OCI-LY3 (cell line): Measurements from ENCODE around the gene GABRG3.

Source experiments
- H2AFZ ChIP-seq: fragments of 200-600, 300-600 bp; shearing (Covaris generic); 2 replicates; pipeline ENCODE4 v1.6.0; 2014; ENCODE audit warnings: antibody characterized with exemption, low read depth, low read length
- H3K27ac ChIP-seq: fragments of 200-600, 300-600 bp; sonication (generic); 2 replicates; pipeline ENCODE4 v1.5.1; 2014; ENCODE audit warnings: mild to moderate bottlenecking, low read length, moderate library complexity, mixed read lengths
- H3K27me3 ChIP-seq: fragments of 200-600, 300-600 bp; sonication (generic); 2 replicates; pipeline ENCODE4 v1.6.1; 2014; ENCODE audit warnings: low read depth, low read length, mixed read lengths
- H3K36me3 ChIP-seq: fragments of 200-600, 300-600 bp; sonication (generic); replicated peaks from 2 replicates; pipeline ENCODE3; 2014; ENCODE audit warnings: low read depth, low read length, mixed read lengths
- H3K4me1 ChIP-seq: fragments of 300-600, 200-600 bp; sonication (generic); 2 replicates; pipeline ENCODE4 v1.6.1; 2014; ENCODE audit warnings: low read length, mixed read lengths
- H3K4me2 ChIP-seq: fragments of 200-600, 300-600 bp; sonication (generic); 2 replicates; pipeline ENCODE4 v1.6.1; 2014; ENCODE audit warnings: low read length, mixed read lengths
- H3K4me3 ChIP-seq: fragments of 300-600, 200-600 bp; sonication (generic); 2 replicates; pipeline ENCODE4 v1.5.1; 2014; ENCODE audit warnings: antibody characterized with exemption, mild to moderate bottlenecking, low read length, moderate library complexity
- H3K79me2 ChIP-seq: fragments of 300-600, 200-600 bp; shearing (Covaris generic); 2 replicates; pipeline ENCODE4 v1.6.1; 2014; ENCODE audit warnings: mild to moderate bottlenecking, low read length, mixed read lengths
- H3K9ac ChIP-seq: fragments of 300-600, 200-600 bp; shearing (Covaris generic); 2 replicates; pipeline ENCODE4 v1.6.0; 2014; ENCODE audit warnings: mild to moderate bottlenecking, low read length, moderate library complexity
- H3K9me3 ChIP-seq: fragments of 200-600, 300-600 bp; shearing (Covaris generic); 2 replicates; pipeline ENCODE4 v1.6.1; 2014; ENCODE audit warnings: low read length, mixed read lengths; ENCODE audit not compliant: insufficient read depth
- H4K20me1 ChIP-seq: fragments of 200-600, 300-600 bp; sonication (generic); 2 replicates; pipeline ENCODE4 v1.6.1; 2016; ENCODE audit warnings: low read length, mixed read lengths; ENCODE audit not compliant: insufficient read depth
- EZH2phosphoT487 ChIP-seq: fragments of 200-600 bp; shearing (Covaris generic); IDR thresholded peaks from 2 replicates; pipeline ENCODE4 v1.6.1; 2018; ENCODE audit warnings: antibody characterized with exemption, mixed run types, low read depth
- TF ChIP-seq, protein P1 (sequence below): fragments of 200-600, 300-600 bp; sonication (generic); IDR thresholded peaks from 2 replicates; pipeline ENCODE4 v1.5.1; 2014; ENCODE audit warnings: antibody characterized with exemption, low read length, low read depth

The GABRG3 gene

DNA sequence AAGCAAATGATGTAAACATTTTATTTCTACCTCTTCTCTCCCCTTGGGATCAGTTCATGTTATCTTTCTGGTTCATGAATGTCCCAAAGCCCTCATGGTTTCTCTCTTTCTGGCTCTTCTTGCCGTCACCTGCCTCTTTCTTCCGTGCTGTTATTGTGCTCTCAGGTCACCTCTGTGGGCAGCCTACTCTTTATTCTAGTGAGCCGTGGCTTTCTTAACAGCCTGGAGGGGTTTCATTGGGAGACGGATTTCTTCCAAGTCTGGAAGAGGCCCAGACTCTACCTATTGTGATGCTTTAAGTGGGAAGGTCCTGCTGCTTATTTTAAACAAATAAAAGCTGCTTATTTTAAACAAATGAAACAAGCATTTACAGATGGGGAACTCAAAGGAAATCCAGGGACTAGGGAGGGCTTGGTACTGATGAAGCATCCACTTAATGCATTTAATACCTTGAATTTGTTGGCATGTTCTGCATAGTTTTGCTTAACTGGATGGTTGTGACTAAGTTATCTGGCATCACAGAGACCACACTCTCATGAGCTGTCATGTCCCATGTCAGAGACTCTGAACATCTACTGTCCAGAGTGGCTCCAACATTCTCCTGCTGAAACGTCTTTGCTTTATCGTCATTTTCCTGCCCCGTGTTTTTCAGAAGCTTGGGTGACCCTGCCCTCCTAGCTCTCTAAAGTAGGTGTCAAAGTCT, 443.3 kb downstream of the GABRG3 start:
- no peaks in the 10 kb centered on the region for H3K36me3 ChIP-seq

DNA sequence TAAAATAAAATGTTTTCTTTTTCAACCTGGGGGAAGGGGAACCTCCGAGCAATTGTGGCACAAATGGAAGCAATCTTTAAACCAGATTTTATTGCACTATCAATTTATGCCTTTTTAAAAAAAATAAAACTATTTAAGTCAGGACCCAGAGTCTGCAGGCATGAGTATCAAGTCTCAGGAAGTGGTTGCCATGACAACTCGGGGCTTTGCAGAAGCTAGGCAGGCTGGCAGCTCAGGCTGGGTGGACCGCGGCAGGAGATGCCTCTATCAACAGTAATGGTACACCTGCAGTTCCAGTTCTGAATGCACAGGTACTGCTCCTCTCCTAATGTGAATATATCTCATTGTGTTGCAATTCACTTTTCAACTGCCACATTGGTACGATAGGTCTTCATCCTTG, 447.7 kb downstream of the GABRG3 start:
- Histone ChIP-seq H3K27ac (no peak overlapping the region), H3K9ac (no peak overlapping the region), H3K9me3 (no peaks in the 10 kb centered on the region), H3K79me2 (no peaks in the 10 kb centered on the region), H3K4me2 (no peak overlapping the region), H3K4me3 (no peak overlapping the region), H2AFZ (no peak overlapping the region), H4K20me1 (no peaks in the 10 kb centered on the region), H3K36me3 (no peaks in the 10 kb centered on the region), H3K4me1 (no peaks in the 10 kb centered on the region), H3K27me3 (no peaks in the 10 kb centered on the region)
- no peak for TF ChIP-seq EZH2phosphoT487
- TF ChIP-seq, protein P1, sequence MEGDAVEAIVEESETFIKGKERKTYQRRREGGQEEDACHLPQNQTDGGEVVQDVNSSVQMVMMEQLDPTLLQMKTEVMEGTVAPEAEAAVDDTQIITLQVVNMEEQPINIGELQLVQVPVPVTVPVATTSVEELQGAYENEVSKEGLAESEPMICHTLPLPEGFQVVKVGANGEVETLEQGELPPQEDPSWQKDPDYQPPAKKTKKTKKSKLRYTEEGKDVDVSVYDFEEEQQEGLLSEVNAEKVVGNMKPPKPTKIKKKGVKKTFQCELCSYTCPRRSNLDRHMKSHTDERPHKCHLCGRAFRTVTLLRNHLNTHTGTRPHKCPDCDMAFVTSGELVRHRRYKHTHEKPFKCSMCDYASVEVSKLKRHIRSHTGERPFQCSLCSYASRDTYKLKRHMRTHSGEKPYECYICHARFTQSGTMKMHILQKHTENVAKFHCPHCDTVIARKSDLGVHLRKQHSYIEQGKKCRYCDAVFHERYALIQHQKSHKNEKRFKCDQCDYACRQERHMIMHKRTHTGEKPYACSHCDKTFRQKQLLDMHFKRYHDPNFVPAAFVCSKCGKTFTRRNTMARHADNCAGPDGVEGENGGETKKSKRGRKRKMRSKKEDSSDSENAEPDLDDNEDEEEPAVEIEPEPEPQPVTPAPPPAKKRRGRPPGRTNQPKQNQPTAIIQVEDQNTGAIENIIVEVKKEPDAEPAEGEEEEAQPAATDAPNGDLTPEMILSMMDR = no peak

More for the DNA sequence above, 443.3 kb downstream of the GABRG3 start:
- H3K4me1 ChIP-seq = no peaks in the 10 kb centered on the region
- no peak overlapping the region for H3K4me3 ChIP-seq
- no peak overlapping the region for H3K27ac ChIP-seq
- no peaks in the 10 kb centered on the region for H3K9me3 ChIP-seq
- no peak overlapping the region for H3K4me2 ChIP-seq
- H4K20me1 ChIP-seq = no peaks in the 10 kb centered on the region
- H3K79me2 ChIP-seq = no peaks in the 10 kb centered on the region
- H3K9ac ChIP-seq = no peak overlapping the region
- no peaks in the 10 kb centered on the region for H3K27me3 ChIP-seq
- TF ChIP-seq EZH2phosphoT487 = no peak
- TF ChIP-seq, protein P1 = no peak
- no peak overlapping the region for H2AFZ ChIP-seq

DNA sequence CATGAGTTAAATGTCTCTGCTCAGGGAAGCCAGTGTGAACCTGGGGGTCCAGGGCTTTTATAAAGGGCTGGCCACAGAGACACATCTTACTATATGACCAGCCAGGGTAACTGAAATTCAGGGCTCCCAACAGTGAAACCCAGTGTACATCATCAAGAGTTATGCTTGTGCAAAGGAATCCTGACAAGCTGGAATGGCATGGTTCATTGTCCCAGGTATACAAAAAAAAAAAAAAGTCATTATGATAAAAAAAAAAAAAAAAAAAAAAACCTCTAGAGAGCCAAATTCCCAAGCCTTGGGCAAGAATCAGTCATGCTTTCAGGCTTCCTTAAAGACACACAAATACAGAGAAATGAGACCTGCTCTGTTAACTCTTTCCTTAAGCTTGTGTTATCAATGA, 452.0 kb downstream of the GABRG3 start:
- Histone ChIP-seq H3K27ac (no peak overlapping the region), H3K79me2 (no peaks in the 10 kb centered on the region), H3K4me2 (no peak overlapping the region), H3K9me3 (no peaks in the 10 kb centered on the region), H3K4me3 (no peak overlapping the region), H3K9ac (no peak overlapping the region), H3K36me3 (no peaks in the 10 kb centered on the region), H3K4me1 (no peaks in the 10 kb centered on the region), H4K20me1 (no peaks in the 10 kb centered on the region), H2AFZ (no peak overlapping the region), H3K27me3 (no peaks in the 10 kb centered on the region)
- TF ChIP-seq, protein P1 = no peak
- no peak for TF ChIP-seq EZH2phosphoT487

DNA sequence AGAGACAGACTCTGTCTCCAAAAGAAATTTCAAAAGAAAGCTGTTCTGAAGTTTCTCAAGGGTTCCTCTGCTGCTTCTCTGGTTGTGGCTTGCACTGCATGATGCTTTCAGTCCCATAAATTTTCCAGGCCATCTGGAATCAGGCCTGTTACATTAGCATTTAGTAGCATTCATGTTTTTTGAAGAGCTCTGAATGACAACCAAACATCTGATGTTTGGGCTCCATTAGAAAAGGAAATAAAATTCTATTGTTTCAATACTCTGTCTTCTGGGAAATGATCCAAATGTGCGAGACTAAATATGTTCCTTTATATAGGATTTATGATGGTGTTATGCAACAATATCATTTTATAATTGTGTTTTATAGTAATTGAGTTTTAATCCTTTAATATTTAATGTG, 455.8 kb downstream of the GABRG3 start:
- H3K9me3 ChIP-seq = no peaks in the 10 kb centered on the region
- H3K79me2 ChIP-seq = no peaks in the 10 kb centered on the region
- no peak overlapping the region for H3K4me2 ChIP-seq
- TF ChIP-seq EZH2phosphoT487 = no peak
- TF ChIP-seq, protein P1 = no peak
- no peak overlapping the region for H3K4me3 ChIP-seq
- no peak overlapping the region for H3K27ac ChIP-seq
- H3K9ac ChIP-seq = no peak overlapping the region
- no peaks in the 10 kb centered on the region for H3K4me1 ChIP-seq
- H2AFZ ChIP-seq = no peak overlapping the region
- H3K27me3 ChIP-seq = no peaks in the 10 kb centered on the region
- no peaks in the 10 kb centered on the region for H4K20me1 ChIP-seq
- no peaks in the 10 kb centered on the region for H3K36me3 ChIP-seq
